GM19452 (cell line): ENCODE results near the gene GUK1.

Experiments used
- ATAC-seq: cut with Tn5 transposase; IDR thresholded peaks from one replicate; pipeline ENCODE4 v1.9.1; 2021; ENCODE audit not compliant: unreplicated experiment

GUK1 gene

GRCh38 chr1:228125185-228125584 lies 14.9 kb upstream of the GUK1 start:
- no peak for ATAC-seq

GRCh38 chr1:228131766-228132165 lies 8.3 kb upstream of the GUK1 start:
- ATAC-seq = no peak

- ATAC-seq = no peak
These were observed 5.5 kb upstream of the GUK1 start for GRCh38 chr1:228134591-228134990.

- no peak for ATAC-seq
These were observed 3.2 kb upstream of the GUK1 start for GRCh38 chr1:228136901-228137300.

GRCh38 chr1:228139406-228139930 lies 611 bp upstream of the GUK1 start:
- no peak for ATAC-seq

GRCh38 chr1:228140724-228141225 lies 696 bp downstream of the GUK1 start:
- no peak for ATAC-seq

- no peak for ATAC-seq
These were observed 1.4 kb downstream of the GUK1 start for GRCh38 chr1:228141226-228142044.

GRCh38 chr1:228142155-228142691 lies 2.1 kb downstream of the GUK1 start:
- no peak for ATAC-seq

GRCh38 chr1:228142701-228143136 lies 2.6 kb downstream of the GUK1 start:
- no peak for ATAC-seq

- no peak for ATAC-seq
These were observed 3.6 kb downstream of the GUK1 start for GRCh38 chr1:228143480-228144192.

GRCh38 chr1:228144193-228144992 lies 4.3 kb downstream of the GUK1 start:
- ATAC-seq = no peak

GRCh38 chr1:228144993-228145343 lies 4.9 kb downstream of the GUK1 start:
- ATAC-seq = no peak

GRCh38 chr1:228145463-228146416 lies 5.7 kb downstream of the GUK1 start:
- ATAC-seq = no peak

GRCh38 chr1:228146417-228147150 lies 6.5 kb downstream of the GUK1 start:
- ATAC-seq = no peak

- no peak for ATAC-seq
These were observed 7.1 kb downstream of the GUK1 start for GRCh38 chr1:228147151-228147693.

- no peak for ATAC-seq
These were observed 7.7 kb downstream of the GUK1 start for GRCh38 chr1:228147768-228148167.

GRCh38 chr1:228148196-228148861 lies 8.2 kb downstream of the GUK1 start:
- ATAC-seq = no peak

- no peak for ATAC-seq
These were observed 8.9 kb downstream of the GUK1 start for GRCh38 chr1:228148935-228149405.
